ENCODE results near the gene CNEP1R1. TPM values are rescaled to one million over a fixed set of nuclear protein-coding genes. Genes with fewer than 3 reads are reported as not detected.

The CNEP1R1 gene
- total and polyA plus RNA-seq, 12 donors, result 13.9 to 25.3 (median 19.9) TPM

DNA sequence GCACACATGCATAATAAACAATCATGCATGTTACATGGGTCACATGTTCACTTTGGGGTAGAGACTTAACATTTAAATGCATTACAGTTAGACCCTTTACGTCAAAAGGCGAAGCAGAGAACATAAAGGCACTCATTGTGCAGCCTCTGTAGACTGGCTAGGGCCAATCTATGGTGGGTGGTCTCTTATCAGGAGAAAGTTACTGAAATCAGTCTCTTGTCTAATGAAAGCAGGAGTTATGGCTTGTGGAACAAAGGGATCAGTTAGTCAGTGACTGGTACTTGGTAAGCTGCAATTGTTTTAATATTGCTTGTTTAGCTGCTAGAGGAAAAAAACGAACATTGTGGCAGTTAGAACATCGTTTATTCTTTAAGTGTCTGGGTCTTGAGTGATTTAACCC lies 1.4 kb upstream of the CNEP1R1 start:
- no peak overlapping the region for H3K4me3 ChIP-seq
- H3K27me3 ChIP-seq, result no peaks in the 10 kb centered on the region
- no peak overlapping the region for H3K27ac ChIP-seq
- H3K9me3 ChIP-seq (replicated peaks in 1 of 3), result no peaks in the 10 kb centered on the region
- H3K4me1 ChIP-seq (replicated peaks in 1 of 2), result peaks cover 3 to 18% of the 10 kb centered on the region in 2 donors
- TF ChIP-seq, protein P1, sequence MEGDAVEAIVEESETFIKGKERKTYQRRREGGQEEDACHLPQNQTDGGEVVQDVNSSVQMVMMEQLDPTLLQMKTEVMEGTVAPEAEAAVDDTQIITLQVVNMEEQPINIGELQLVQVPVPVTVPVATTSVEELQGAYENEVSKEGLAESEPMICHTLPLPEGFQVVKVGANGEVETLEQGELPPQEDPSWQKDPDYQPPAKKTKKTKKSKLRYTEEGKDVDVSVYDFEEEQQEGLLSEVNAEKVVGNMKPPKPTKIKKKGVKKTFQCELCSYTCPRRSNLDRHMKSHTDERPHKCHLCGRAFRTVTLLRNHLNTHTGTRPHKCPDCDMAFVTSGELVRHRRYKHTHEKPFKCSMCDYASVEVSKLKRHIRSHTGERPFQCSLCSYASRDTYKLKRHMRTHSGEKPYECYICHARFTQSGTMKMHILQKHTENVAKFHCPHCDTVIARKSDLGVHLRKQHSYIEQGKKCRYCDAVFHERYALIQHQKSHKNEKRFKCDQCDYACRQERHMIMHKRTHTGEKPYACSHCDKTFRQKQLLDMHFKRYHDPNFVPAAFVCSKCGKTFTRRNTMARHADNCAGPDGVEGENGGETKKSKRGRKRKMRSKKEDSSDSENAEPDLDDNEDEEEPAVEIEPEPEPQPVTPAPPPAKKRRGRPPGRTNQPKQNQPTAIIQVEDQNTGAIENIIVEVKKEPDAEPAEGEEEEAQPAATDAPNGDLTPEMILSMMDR (IDR thresholded peaks at IDR 0.05), result no peak
- no peak for TF ChIP-seq POLR2A (IDR thresholded peaks at IDR 0.05)
- no peaks in the 10 kb centered on the region for H3K36me3 ChIP-seq (replicated peaks in 1 of 2)
- 42 to 48% (median 45%) methylated on average over 4 of the region's 4 CpGs for WGBS, 4 donors
- no peak for DNase-seq
- intact Hi-C loops (cut with DNase I), result loop anchor here in 1 of 2 donors (10.0 kb wide), 2 partner anchors 331 to 781 kb away; no protein-coding TSS in a partner anchor

DNA sequence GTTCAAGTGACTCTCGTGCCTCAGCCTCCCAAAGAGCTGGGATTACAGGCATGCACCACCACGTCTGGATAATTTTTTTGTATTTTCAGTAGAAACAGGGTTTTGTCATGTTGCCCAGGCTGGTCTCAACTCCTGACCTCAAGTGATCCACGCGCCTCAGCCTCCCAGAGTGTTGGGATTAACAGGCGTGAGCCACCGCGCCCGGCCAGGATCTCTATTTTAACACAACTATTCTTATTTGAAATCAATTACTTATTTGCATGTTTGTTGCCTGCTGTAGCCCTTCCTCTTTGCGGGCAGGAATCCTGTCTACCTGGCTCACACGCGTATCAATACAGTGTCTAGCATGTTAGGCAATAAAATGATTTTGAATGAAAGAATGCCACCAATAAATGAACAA lies 818 bp upstream of the CNEP1R1 start:
- H3K4me3 ChIP-seq, result no peak overlapping the region
- no peak for TF ChIP-seq POLR2A (IDR thresholded peaks at IDR 0.05)
- TF ChIP-seq, protein P1 (IDR thresholded peaks at IDR 0.05), result no peak
- H3K27me3 ChIP-seq, result no peaks in the 10 kb centered on the region
- 84 to 90% (median 85%) methylated on average over 11 of the region's 11 CpGs for WGBS, 4 donors
- peaks cover 3 to 18% of the 10 kb centered on the region in 2 donors for H3K4me1 ChIP-seq (replicated peaks in 1 of 2)
- no peaks in the 10 kb centered on the region for H3K9me3 ChIP-seq (replicated peaks in 1 of 3)
- DNase-seq, result peak in 1 of 7 donors; percentile 57
- no peak overlapping the region for H3K27ac ChIP-seq
- no peaks in the 10 kb centered on the region for H3K36me3 ChIP-seq (replicated peaks in 1 of 2)
- intact Hi-C loops (cut with DNase I), result loop anchor here in 1 of 2 donors (10.0 kb wide), 2 partner anchors 331 to 781 kb away; no protein-coding TSS in a partner anchor

DNA sequence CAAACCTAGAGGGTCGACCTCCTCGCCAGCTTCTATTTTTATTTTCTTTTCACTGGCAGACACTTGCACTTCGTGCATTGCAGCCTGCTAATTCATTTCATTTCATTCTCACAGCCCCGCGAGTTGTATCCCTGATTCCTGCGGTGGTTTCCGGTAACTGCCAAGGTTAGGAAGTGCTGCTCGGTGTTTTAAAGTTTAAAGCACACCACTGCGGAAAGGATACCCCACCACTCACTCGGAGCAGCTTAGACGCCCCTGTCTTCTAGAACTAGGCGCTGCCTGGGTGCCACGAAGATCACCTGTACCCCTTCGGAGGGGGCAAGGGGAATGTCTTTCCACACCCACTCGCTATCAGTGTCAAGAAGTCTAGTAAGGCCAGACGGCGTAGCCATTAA lies 509 bp downstream of the CNEP1R1 start:
- peak; percentile 17 to 59 (median 24) for DNase-seq
- Histone ChIP-seq H3K27me3 (no peaks in the 10 kb centered on the region), H3K27ac (peak overlapping the region; percentile 15 to 82 (median 77)), H3K9me3 (replicated peaks in 1 of 3) (no peaks in the 10 kb centered on the region), H3K4me3 (peak overlapping the region; percentile 31 to 84 (median 75)), H3K4me1 (replicated peaks in 1 of 2) (peaks cover 3 to 18% of the 10 kb centered on the region in 2 donors), H3K36me3 (replicated peaks in 1 of 2) (peaks cover 0 to 6% of the 10 kb centered on the region in 2 donors)
- 0 to 1% (median 0%) methylated on average over 17 of the region's 17 CpGs for WGBS, 4 donors
- no peak for TF ChIP-seq POLR2A (IDR thresholded peaks at IDR 0.05)
- TF ChIP-seq, protein P1 (IDR thresholded peaks at IDR 0.05), result no peak
- intact Hi-C loops (cut with DNase I), result loop anchor here in 1 of 2 donors (10.0 kb wide), 2 partner anchors 329 to 779 kb away; no protein-coding TSS in a partner anchor

DNA sequence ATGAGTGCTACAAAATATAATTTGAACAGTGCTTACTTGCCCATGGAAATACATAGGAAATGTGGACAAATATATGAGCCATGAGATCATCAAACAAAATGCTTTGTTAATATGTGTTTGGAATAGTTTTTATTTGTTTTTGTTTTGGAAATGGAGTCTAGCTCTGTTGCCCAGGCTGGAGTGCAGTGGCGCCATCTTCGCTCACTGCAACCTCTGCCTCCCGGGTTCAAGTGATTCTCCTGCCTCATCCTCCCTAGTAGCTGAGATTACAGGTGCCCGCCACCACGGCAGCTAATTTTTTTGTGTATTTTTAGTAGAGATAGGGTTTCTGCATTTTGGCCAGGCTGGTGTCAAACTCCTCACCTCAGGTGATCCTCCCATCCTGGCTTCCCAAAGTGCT lies 2.8 kb downstream of the CNEP1R1 start:
- Histone ChIP-seq H3K4me1 (replicated peaks in 1 of 2) (peaks cover 3 to 18% of the 10 kb centered on the region in 2 donors), H3K4me3 (no peak overlapping the region), H3K27ac (no peak overlapping the region), H3K27me3 (no peaks in the 10 kb centered on the region), H3K36me3 (replicated peaks in 1 of 2) (peaks cover 0 to 19% of the 10 kb centered on the region in 2 donors), H3K9me3 (replicated peaks in 1 of 3) (no peaks in the 10 kb centered on the region)
- DNase-seq, result no peak
- TF ChIP-seq, protein P1 (IDR thresholded peaks at IDR 0.05), result no peak
- TF ChIP-seq POLR2A (IDR thresholded peaks at IDR 0.05), result no peak
- WGBS, 4 donors, result 97 to 98% (median 97%) methylated on average over 5 of the region's 5 CpGs
- intact Hi-C loops (cut with DNase I), result loop anchor here in 1 of 2 donors (10.0 kb wide), 2 partner anchors 327 to 777 kb away; no protein-coding TSS in a partner anchor
